Activated naive CD8-positive, alpha-beta T cell treated with anti-CD3 and anti-CD28 coated beads, Interleukin-2, amount 50 U/mL, for 24 hours (primary cell): Measurements from ENCODE around the gene DACT3.

Experiments used
- ATAC-seq: fragments of 150-1000 bp; cut with Tn5 transposase; one replicate; pipeline ENCODE4 v1.10.0; 2021
- DNase-seq: peaks from one replicate; pipeline ENCODE4 v3.0.0; 2021
- H3K27ac Mint-ChIP-seq: one replicate; pipeline ENCODE4 v1.8.0; 2021; ENCODE audit warnings: mild to moderate bottlenecking, mixed read lengths
- H3K27me3 Mint-ChIP-seq: one replicate; pipeline ENCODE4 v1.8.0; 2021; ENCODE audit warnings: mixed read lengths
- H3K36me3 Mint-ChIP-seq: one replicate; pipeline ENCODE4 v1.8.0; 2021; ENCODE audit warnings: low read depth, mixed read lengths
- H3K4me1 Mint-ChIP-seq: one replicate; pipeline ENCODE4 v1.8.0; 2021; ENCODE audit warnings: mixed read lengths
- H3K4me3 Mint-ChIP-seq: one replicate; pipeline ENCODE4 v1.8.0; 2021; ENCODE audit warnings: mild to moderate bottlenecking, moderate library complexity, mixed read lengths
- H3K9me3 Mint-ChIP-seq: one replicate; pipeline ENCODE4 v1.8.0; 2021; ENCODE audit warnings: mixed read lengths

Gene DACT3, protein sequence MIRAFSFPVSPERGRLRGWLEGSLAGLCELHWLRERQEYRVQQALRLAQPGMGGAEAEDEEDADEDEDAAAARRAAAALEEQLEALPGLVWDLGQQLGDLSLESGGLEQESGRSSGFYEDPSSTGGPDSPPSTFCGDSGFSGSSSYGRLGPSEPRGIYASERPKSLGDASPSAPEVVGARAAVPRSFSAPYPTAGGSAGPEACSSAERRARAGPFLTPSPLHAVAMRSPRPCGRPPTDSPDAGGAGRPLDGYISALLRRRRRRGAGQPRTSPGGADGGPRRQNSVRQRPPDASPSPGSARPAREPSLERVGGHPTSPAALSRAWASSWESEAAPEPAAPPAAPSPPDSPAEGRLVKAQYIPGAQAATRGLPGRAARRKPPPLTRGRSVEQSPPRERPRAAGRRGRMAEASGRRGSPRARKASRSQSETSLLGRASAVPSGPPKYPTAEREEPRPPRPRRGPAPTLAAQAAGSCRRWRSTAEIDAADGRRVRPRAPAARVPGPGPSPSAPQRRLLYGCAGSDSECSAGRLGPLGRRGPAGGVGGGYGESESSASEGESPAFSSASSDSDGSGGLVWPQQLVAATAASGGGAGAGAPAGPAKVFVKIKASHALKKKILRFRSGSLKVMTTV

DNA sequence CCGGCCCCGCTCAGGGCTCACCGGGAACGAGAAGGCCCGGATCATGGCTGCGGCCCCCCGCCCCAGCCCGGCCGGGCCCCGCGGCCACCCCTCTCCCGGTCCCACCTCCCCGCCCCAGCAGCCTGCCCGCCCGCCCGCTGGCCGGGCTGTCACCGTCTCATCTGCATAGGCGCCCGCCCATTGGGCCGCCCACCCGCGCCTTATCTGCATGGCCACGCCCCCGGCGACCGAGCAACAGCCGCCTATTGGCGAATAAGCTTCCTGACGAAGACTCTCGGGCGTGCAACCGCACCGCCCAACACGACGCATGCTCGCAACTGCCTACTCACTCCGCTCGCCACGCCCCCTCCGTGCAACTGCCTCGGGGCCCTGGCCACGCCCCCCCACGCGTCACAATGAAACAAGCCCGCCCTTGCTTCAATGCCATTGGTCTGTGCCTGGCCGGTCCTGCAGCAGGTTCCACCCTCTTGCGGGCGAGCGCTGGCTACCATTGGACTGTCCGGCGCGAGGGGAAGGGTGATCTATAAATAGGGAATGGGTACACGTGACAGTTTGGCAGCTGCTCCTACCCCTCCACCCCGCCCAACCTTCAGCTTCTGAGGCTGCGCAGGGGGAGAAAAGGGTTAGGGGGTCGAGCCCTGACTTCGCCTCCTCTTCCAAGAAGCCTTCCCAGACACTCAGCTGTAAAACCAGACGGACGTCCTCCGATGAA is at the start of gene DACT3:
DACT3 (minus strand) TSS at position 163 of the 712 bp plus-strand sequence; CDS start at position 45, 118 bp downstream.
- H3K9me3 Mint-ChIP-seq = no peaks in the 10 kb centered on the region
- H3K27ac Mint-ChIP-seq = peak within 1 kb of the TSS; percentile 77
- H3K4me3 Mint-ChIP-seq = peak within 1 kb of the TSS; percentile 79
- H3K36me3 Mint-ChIP-seq = no peaks in the 10 kb centered on the region
- DNase-seq (peak; percentile 100), ATAC-seq (peak; percentile 88)
- H3K4me1 Mint-ChIP-seq = peaks cover 34% of the 10 kb centered on the region
- peaks cover 18% of the 10 kb centered on the region for H3K27me3 Mint-ChIP-seq

- Mint-ChIP-seq H3K4me3 (no peak overlapping the region), H3K27me3 (no peaks in the 10 kb centered on the region), H3K4me1 (peaks cover 18% of the 10 kb centered on the region), H3K27ac (no peak overlapping the region), H3K36me3 (peaks cover 28% of the 10 kb centered on the region), H3K9me3 (no peaks in the 10 kb centered on the region)
- DNase-seq (no peak), ATAC-seq (no peak)
These were observed 49.7 kb upstream of the DACT3 start for GRCh38 chr19:46710687-46711086.

GRCh38 chr19:46704379-46705076 is 43.5 kb upstream of the DACT3 start:
- Mint-ChIP-seq H3K27ac (no peak overlapping the region), H3K4me1 (peaks cover 5% of the 10 kb centered on the region), H3K9me3 (no peaks in the 10 kb centered on the region), H3K36me3 (peaks cover 40% of the 10 kb centered on the region), H3K27me3 (no peaks in the 10 kb centered on the region), H3K4me3 (no peak overlapping the region)
- peak; percentile 93 for DNase-seq
- ATAC-seq = peak; percentile 80

- H3K27ac Mint-ChIP-seq = no peak overlapping the region
These were observed 39.7 kb upstream of the DACT3 start for GRCh38 chr19:46700704-46701103.

DNA sequence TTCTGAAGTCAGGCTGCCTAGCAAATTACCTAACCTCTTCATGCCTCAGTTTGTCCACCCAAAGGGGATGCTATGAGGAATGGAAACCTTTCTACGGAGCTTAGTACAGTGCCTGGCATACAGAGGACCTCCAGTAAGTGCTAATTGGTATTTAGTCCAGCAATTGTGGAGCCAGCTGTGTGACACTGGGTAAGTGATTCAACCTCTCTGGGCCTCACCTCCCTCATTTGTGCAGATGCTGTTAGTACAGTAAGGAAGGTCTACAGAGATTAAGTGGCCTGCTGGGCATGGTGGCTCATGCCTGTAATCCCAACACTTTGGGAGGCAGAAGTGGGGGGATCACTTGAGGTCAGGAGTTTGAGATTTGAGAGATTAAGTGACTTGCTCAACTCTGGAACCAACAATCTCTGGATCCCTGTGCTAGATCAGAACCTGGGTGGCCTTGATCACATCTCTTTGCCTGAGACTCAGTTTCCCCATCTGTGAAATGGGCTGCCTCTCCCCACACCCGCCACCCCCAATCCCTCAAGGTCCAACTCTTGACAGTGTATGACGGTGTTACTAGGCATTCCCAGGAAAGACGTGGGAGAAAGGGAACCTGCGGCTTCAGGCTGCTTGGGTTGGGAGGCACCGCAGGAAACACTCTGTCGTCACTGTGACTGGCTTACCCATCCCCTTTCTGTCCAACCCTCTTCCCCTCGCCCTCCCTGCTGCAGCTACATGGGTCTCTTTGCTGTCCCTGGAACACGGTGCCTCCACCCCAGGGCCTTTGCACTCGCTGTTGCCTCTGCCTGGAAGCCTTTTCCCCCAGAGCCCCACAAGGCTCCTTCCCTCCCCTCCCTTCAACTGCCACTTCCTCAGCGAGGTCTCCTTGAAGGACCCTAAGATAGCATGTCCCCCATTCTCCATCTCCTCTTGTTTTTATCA is 37.7 kb upstream of the DACT3 start:
- Mint-ChIP-seq H3K9me3 (no peaks in the 10 kb centered on the region), H3K36me3 (peaks cover 45% of the 10 kb centered on the region), H3K4me1 (no peaks in the 10 kb centered on the region), H3K4me3 (no peak overlapping the region), H3K27me3 (no peaks in the 10 kb centered on the region), H3K27ac (peak overlapping the region; percentile 72)
- ATAC-seq (no peak), DNase-seq (no peak)

More at GRCh38 chr19:46700704-46701103, 39.7 kb upstream of the DACT3 start:
- Mint-ChIP-seq H3K4me1 (peaks cover 5% of the 10 kb centered on the region), H3K27me3 (no peaks in the 10 kb centered on the region), H3K36me3 (peaks cover 41% of the 10 kb centered on the region), H3K4me3 (no peak overlapping the region), H3K9me3 (no peaks in the 10 kb centered on the region)
- ATAC-seq (no peak), DNase-seq (no peak)

DNA sequence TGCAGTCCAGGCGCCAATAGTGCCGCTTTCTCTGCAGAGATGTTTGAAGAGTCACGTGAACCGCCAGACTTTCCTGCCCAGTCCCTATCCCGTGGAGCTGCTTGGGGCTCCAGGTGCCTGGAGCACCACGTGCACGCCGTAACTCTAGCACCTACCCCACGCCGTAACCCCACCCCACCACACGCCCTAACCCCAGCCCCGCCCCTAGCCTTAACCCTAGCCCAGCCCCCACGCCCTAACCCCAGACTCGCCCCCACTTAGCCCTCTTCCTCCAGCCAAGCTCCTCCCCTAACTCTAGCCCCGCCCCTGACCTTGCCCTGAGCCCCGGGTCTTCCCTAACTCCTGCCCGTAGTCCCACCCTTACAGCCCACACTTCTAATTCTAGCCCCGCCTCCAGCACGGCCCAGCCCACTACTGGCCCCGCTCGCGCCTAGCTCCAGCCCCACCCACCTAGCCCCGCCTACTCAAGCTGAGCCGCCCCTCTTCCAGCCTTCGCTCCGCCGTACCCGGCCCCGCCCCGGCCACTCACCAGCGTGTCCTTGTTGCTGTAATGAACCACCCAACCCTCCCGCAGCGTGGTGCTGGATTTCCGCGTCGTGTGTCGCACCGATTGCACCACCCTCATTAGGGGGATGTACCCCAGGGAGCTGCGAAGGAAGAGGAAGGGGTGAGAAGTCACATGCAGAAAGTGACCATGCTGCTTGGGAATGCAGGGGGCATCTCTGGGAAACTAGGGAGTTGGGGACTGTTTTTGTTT is 36.4 kb upstream of the DACT3 start:
- Mint-ChIP-seq H3K27me3 (no peaks in the 10 kb centered on the region), H3K4me3 (no peak overlapping the region), H3K36me3 (peaks cover 49% of the 10 kb centered on the region), H3K27ac (no peak overlapping the region), H3K9me3 (no peaks in the 10 kb centered on the region), H3K4me1 (no peaks in the 10 kb centered on the region)
- ATAC-seq = peak; percentile 48
- peak; percentile 36 for DNase-seq

- Mint-ChIP-seq H3K4me1 (no peaks in the 10 kb centered on the region), H3K9me3 (no peaks in the 10 kb centered on the region), H3K4me3 (no peak overlapping the region), H3K27me3 (no peaks in the 10 kb centered on the region), H3K27ac (no peak overlapping the region), H3K36me3 (peaks cover 50% of the 10 kb centered on the region)
- DNase-seq (no peak), ATAC-seq (no peak)
These were observed 35.9 kb upstream of the DACT3 start for GRCh38 chr19:46696866-46697203.

DNA sequence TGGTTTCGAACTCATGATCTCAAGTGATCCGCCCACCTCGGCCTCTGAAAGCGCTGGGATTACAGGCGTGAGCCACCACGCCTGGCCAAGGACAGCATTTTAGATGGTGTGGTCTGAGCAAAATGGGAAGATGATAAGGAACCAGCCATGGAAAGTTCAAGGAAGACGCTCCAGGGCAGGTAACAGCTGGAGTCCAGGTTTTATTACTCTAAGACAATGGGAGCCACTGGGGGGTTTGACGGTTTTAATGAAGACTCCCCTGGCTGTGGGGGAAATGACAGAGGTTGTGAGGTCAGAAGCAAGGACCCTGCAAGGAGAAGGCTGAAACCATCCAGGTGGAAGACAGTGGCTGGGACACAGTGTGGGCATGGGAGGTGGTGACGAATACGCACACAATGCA is 35.1 kb upstream of the DACT3 start:
- Mint-ChIP-seq H3K27ac (no peak overlapping the region), H3K4me1 (no peaks in the 10 kb centered on the region), H3K27me3 (no peaks in the 10 kb centered on the region), H3K9me3 (no peaks in the 10 kb centered on the region), H3K4me3 (no peak overlapping the region), H3K36me3 (peaks cover 53% of the 10 kb centered on the region)
- DNase-seq (no peak), ATAC-seq (no peak)

GRCh38 chr19:46693760-46694159 is 32.8 kb upstream of the DACT3 start:
- Mint-ChIP-seq H3K4me3 (no peak overlapping the region), H3K27ac (no peak overlapping the region), H3K9me3 (no peaks in the 10 kb centered on the region)

DNA sequence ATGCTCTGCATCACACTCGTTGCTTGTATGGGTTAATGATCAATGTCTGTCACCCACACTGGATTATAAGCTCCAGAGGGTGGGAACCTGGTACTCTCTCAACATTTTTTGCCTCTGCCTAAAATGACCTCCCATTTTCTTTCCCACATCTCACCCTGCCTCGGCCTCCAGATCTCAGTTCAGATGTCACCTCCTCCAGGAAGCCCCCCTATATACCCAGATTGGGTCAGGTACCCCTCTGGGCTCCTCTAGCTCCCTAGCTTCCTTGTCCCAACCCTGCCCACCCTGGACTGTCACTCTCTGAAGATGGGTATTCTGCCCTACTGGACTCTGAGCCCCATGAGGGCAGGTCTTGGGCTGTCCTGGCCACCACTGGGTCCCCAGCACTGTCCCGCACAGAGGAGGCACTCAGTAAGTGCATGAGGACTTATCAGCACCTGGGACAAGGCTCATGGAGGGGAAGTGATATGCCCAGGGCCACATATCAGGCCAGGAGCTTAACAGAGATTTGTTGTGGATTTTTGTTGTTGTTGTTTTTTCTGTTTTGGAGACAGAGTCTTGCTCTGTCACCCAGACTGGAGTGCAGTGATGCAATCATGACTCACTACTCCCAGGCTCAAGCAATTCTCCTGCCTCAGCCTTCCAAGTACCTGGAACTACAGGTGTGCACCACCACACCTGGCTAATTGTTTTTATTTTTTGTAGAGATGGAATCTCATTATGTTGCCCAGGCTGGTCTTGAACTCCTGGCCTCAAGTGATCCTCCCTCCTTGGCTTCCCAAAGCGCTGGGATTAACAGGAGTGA is 32.1 kb upstream of the DACT3 start:
- peak overlapping the region; percentile 27 for H3K27ac Mint-ChIP-seq
- ATAC-seq (no peak), DNase-seq (no peak)
- H3K4me3 Mint-ChIP-seq = no peak overlapping the region
- no peaks in the 10 kb centered on the region for H3K9me3 Mint-ChIP-seq
- no peaks in the 10 kb centered on the region for H3K4me1 Mint-ChIP-seq
- H3K27me3 Mint-ChIP-seq = no peaks in the 10 kb centered on the region
- H3K36me3 Mint-ChIP-seq = peaks cover 55% of the 10 kb centered on the region

More at GRCh38 chr19:46693760-46694159, 32.8 kb upstream of the DACT3 start:
- Mint-ChIP-seq H3K36me3 (peaks cover 56% of the 10 kb centered on the region), H3K27me3 (no peaks in the 10 kb centered on the region), H3K4me1 (no peaks in the 10 kb centered on the region)
- ATAC-seq (no peak), DNase-seq (no peak)

DNA sequence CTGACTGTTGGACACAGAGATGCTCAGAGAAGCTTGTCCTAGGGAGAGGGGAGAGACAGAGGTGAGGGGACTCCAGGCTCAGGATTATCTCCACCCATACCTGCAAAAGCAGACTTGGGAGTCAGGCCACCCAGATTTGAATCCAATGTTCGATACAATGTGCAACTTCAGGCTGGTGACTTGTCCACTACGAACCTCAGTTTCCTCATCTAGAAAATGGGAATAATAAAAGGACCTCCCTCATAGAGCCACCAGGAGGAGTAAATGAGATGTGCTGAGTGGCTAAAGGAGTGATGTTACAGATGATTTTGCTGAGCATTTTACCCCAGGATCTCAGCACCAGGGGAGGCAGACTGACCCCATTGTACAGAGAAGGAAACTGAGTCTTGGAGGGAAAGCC is 31.0 kb upstream of the DACT3 start:
- Mint-ChIP-seq H3K4me3 (no peak overlapping the region), H3K27ac (no peak overlapping the region), H3K36me3 (peaks cover 61% of the 10 kb centered on the region), H3K4me1 (no peaks in the 10 kb centered on the region), H3K27me3 (no peaks in the 10 kb centered on the region), H3K9me3 (no peaks in the 10 kb centered on the region)
- DNase-seq (no peak), ATAC-seq (no peak)

DNA sequence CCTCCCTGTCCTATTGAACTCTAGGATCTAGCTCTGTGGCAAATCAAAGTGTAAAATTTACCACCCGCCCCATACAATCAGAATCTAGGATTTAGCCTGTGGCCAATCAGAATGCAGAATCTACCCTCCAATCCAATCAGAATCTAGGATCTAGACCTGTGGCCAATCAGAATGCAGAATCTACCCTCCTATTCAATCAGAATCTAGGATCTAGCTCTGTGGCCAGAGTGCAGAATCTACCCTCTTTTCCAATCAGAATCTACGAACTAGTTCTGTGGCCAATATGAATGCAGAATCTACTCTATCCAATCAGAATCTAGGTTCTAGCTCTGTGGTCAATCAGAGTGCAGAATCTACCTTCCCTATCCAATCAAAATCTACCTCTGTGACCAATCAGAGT is 30.1 kb upstream of the DACT3 start:
- no peaks in the 10 kb centered on the region for H3K4me1 Mint-ChIP-seq

More for the DNA sequence above, 30.1 kb upstream of the DACT3 start:
- Mint-ChIP-seq H3K36me3 (peaks cover 57% of the 10 kb centered on the region), H3K9me3 (no peaks in the 10 kb centered on the region), H3K27me3 (no peaks in the 10 kb centered on the region), H3K27ac (no peak overlapping the region), H3K4me3 (no peak overlapping the region)
- no peak for DNase-seq
- ATAC-seq = no peak
